ENCODE measurements around the gene CEP85L. TPM values are rescaled to one million over a fixed set of nuclear protein-coding genes. Genes with fewer than 3 reads are reported as not detected.
A peak's percentile ranks its signal among the peaks of the same experiment; 100 is the strongest.

The CEP85L gene
- total RNA-seq, 1 donor from 2014 or later: 19.3 TPM

DNA sequence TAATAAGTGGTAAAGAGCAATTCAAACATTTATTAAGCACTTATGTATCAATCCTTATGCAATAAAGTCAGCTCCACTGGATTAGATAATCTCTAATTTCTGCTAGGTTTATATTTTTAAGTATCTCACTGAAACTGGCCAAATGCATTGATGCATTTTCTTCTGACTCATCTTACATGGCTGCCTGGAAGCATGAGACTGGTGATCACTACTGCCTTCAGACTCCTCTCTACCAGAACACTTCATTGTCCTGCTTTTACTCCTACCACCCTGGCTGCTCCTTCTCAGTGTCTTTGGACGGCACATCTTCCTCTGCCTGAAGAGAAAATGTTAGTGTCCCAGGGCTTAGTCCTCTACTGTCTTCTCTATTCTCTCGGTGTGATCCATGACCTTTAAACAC lies 7.4 kb downstream of the CEP85L start:
- Histone ChIP-seq H3K79me2 (ENCODE audit: insufficient read depth, low read length) (peaks cover 100% of the 10 kb centered on the region), H3K27ac (ENCODE audit: low read depth, low read length) (no peak overlapping the region)
- no peaks in the 10 kb centered on the region for H3K27me3 Mint-ChIP-seq (ENCODE audit: low read depth, unreplicated experiment)

DNA sequence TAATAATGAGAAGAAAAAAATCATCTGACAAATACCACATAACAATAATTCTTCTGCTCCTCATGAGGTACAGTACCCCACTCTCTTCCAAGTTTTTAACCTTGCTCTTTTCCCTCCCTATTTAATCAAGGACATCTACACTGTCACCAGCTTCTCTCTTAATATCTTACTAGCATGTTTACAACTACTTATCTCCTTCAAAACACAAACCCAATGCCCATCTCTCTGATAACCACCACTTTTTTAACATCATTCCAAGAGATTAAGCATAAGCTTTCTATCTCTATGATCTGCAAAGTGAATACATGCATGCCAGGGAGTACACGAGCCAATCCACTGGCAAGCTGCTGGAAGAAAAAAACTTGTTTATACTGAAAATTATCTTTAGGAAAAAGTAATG lies 10.3 kb downstream of the CEP85L start:
- no peaks in the 10 kb centered on the region for H3K36me3 Mint-ChIP-seq (ENCODE audit: low read depth, unreplicated experiment)
- H2AFZ ChIP-seq (ENCODE audit: low read depth, low read length): no peak overlapping the region
- no peak overlapping the region for H3K4me3 ChIP-seq (ENCODE audit: insufficient read depth, low read depth, low read length)
- H3K27ac ChIP-seq (ENCODE audit: low read depth, low read length): no peak overlapping the region
- H3K9me3 ChIP-seq (ENCODE audit: insufficient read depth, low read depth, low read length): no peaks in the 10 kb centered on the region
- H3K4me1 ChIP-seq (ENCODE audit: insufficient read depth, low read length): no peaks in the 10 kb centered on the region
- no peaks in the 10 kb centered on the region for H3K27me3 ChIP-seq (ENCODE audit: insufficient read depth, low read length)
- no peak overlapping the region for H3K4me3 Mint-ChIP-seq (ENCODE audit: unreplicated experiment)
- peaks cover 99% of the 10 kb centered on the region for H3K79me2 ChIP-seq (ENCODE audit: insufficient read depth, low read length)
- H3K9me3 Mint-ChIP-seq (ENCODE audit: unreplicated experiment): no peaks in the 10 kb centered on the region
- peaks cover 82% of the 10 kb centered on the region for H4K20me1 ChIP-seq (ENCODE audit: insufficient read depth, low read length)
- H3K27me3 Mint-ChIP-seq (ENCODE audit: low read depth, unreplicated experiment): no peaks in the 10 kb centered on the region
- no peak for DNase-seq (ENCODE audit: low read depth)
- no peak overlapping the region for H3K27ac Mint-ChIP-seq (ENCODE audit: unreplicated experiment)
- H3K4me2 ChIP-seq (ENCODE audit: low read length): no peak overlapping the region
- no peaks in the 10 kb centered on the region for H3K36me3 ChIP-seq (ENCODE audit: insufficient read depth, low read length)
- no peak for TF ChIP-seq EZH2 (IDR thresholded peaks at IDR 0.05; ENCODE audit: insufficient read depth, low read length)
- TF ChIP-seq, protein P1, sequence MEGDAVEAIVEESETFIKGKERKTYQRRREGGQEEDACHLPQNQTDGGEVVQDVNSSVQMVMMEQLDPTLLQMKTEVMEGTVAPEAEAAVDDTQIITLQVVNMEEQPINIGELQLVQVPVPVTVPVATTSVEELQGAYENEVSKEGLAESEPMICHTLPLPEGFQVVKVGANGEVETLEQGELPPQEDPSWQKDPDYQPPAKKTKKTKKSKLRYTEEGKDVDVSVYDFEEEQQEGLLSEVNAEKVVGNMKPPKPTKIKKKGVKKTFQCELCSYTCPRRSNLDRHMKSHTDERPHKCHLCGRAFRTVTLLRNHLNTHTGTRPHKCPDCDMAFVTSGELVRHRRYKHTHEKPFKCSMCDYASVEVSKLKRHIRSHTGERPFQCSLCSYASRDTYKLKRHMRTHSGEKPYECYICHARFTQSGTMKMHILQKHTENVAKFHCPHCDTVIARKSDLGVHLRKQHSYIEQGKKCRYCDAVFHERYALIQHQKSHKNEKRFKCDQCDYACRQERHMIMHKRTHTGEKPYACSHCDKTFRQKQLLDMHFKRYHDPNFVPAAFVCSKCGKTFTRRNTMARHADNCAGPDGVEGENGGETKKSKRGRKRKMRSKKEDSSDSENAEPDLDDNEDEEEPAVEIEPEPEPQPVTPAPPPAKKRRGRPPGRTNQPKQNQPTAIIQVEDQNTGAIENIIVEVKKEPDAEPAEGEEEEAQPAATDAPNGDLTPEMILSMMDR (IDR thresholded peaks at IDR 0.05; ENCODE audit: insufficient read depth, low read depth, low read length): no peak
- no peak for FAIRE-seq
- peaks cover 11% of the 10 kb centered on the region for H3K4me1 Mint-ChIP-seq (ENCODE audit: low read depth, unreplicated experiment)
- H3K9ac ChIP-seq (ENCODE audit: low read length): no peak overlapping the region

More for the DNA sequence above, 7.4 kb downstream of the CEP85L start:
- H3K9ac ChIP-seq (ENCODE audit: low read length): no peak overlapping the region
- Mint-ChIP-seq H3K9me3 (ENCODE audit: unreplicated experiment) (no peaks in the 10 kb centered on the region), H3K4me1 (ENCODE audit: low read depth, unreplicated experiment) (peaks cover 11% of the 10 kb centered on the region), H3K36me3 (ENCODE audit: low read depth, unreplicated experiment) (no peaks in the 10 kb centered on the region), H3K27ac (ENCODE audit: unreplicated experiment) (peak overlapping the region; percentile 49), H3K4me3 (ENCODE audit: unreplicated experiment) (no peak overlapping the region)
- no peaks in the 10 kb centered on the region for H3K9me3 ChIP-seq (ENCODE audit: insufficient read depth, low read depth, low read length)
- TF ChIP-seq, protein P1 (IDR thresholded peaks at IDR 0.05; ENCODE audit: insufficient read depth, low read depth, low read length): no peak
- TF ChIP-seq EZH2 (IDR thresholded peaks at IDR 0.05; ENCODE audit: insufficient read depth, low read length): no peak
- peak; percentile 43 for DNase-seq (ENCODE audit: low read depth)
- peaks cover 67% of the 10 kb centered on the region for H4K20me1 ChIP-seq (ENCODE audit: insufficient read depth, low read length)
- no peak for FAIRE-seq
- H3K4me2 ChIP-seq (ENCODE audit: low read length): no peak overlapping the region
- H3K4me1 ChIP-seq (ENCODE audit: insufficient read depth, low read length): peaks cover under 1% of the 10 kb centered on the region
- no peak overlapping the region for H3K4me3 ChIP-seq (ENCODE audit: insufficient read depth, low read depth, low read length)
- no peak overlapping the region for H2AFZ ChIP-seq (ENCODE audit: low read depth, low read length)
- H3K36me3 ChIP-seq (ENCODE audit: insufficient read depth, low read length): no peaks in the 10 kb centered on the region
- no peaks in the 10 kb centered on the region for H3K27me3 ChIP-seq (ENCODE audit: insufficient read depth, low read length)

- Histone ChIP-seq H3K27me3 (ENCODE audit: insufficient read depth, low read length) (no peaks in the 10 kb centered on the region), H3K27ac (ENCODE audit: low read depth, low read length) (no peak overlapping the region), H3K4me1 (ENCODE audit: insufficient read depth, low read length) (no peaks in the 10 kb centered on the region), H3K4me3 (ENCODE audit: insufficient read depth, low read depth, low read length) (no peak overlapping the region), H3K9ac (ENCODE audit: low read length) (no peak overlapping the region), H4K20me1 (ENCODE audit: insufficient read depth, low read length) (peaks cover 79% of the 10 kb centered on the region), H3K9me3 (ENCODE audit: insufficient read depth, low read depth, low read length) (no peaks in the 10 kb centered on the region), H3K36me3 (ENCODE audit: insufficient read depth, low read length) (no peaks in the 10 kb centered on the region), H2AFZ (ENCODE audit: low read depth, low read length) (no peak overlapping the region), H3K79me2 (ENCODE audit: insufficient read depth, low read length) (peaks cover 99% of the 10 kb centered on the region), H3K4me2 (ENCODE audit: low read length) (no peak overlapping the region)
- H3K4me3 Mint-ChIP-seq (ENCODE audit: unreplicated experiment): no peak overlapping the region
- no peak overlapping the region for H3K27ac Mint-ChIP-seq (ENCODE audit: unreplicated experiment)
- no peaks in the 10 kb centered on the region for H3K36me3 Mint-ChIP-seq (ENCODE audit: low read depth, unreplicated experiment)
- H3K9me3 Mint-ChIP-seq (ENCODE audit: unreplicated experiment): no peaks in the 10 kb centered on the region
- TF ChIP-seq, protein P1 (IDR thresholded peaks at IDR 0.05; ENCODE audit: insufficient read depth, low read depth, low read length): no peak
- TF ChIP-seq EZH2 (IDR thresholded peaks at IDR 0.05; ENCODE audit: insufficient read depth, low read length): no peak
- FAIRE-seq (no peak), DNase-seq (ENCODE audit: low read depth) (no peak)
- H3K4me1 Mint-ChIP-seq (ENCODE audit: low read depth, unreplicated experiment): peaks cover 9% of the 10 kb centered on the region
- no peaks in the 10 kb centered on the region for H3K27me3 Mint-ChIP-seq (ENCODE audit: low read depth, unreplicated experiment)
Measured at GRCh38 chr6:118639054-118639964, 12.1 kb downstream of the CEP85L start.
